B cell (primary cell): ENCODE measurements around the gene HNRNPD.

Source experiments
- CTCF ChIP-seq: fragments of 200-600 bp; IDR thresholded peaks from one replicate; pipeline ENCODE4 v1.8.0; 2022; ENCODE audit warnings: antibody characterized with exemption, mild to moderate bottlenecking
- EZH2 ChIP-seq: IDR thresholded peaks from 2 replicates; pipeline ENCODE4 v1.6.1; 2012; ENCODE audit warnings: borderline replicate concordance, low read depth, mild to moderate bottlenecking, moderate library complexity, low read length; ENCODE audit not compliant: insufficient read depth, poor library complexity, severe bottlenecking

- TF ChIP-seq CTCF (no peak), EZH2 (no peak)
These were observed 45.7 kb upstream of the HNRNPD start for GRCh38 chr4:82419451-82419850.
